Dermis microvascular lymphatic vessel endothelial cell (primary cell): ENCODE measurements around the gene LRP11. TPM values are rescaled to one million over a fixed set of nuclear protein-coding genes. Genes with fewer than 3 reads are reported as not detected.
"Not testable (repeated sequence)": the region's sequence is repeated elsewhere in the genome, so short reads cannot be mapped to it uniquely, and the experiment has no call there.

Experiments
- DNase-seq, 2 donors: peaks; one replicate each; pipeline versions ENCODE4 v3.0.0 to v3.0.0-alpha.2; 2010; ENCODE audit warnings: low read depth in 2 of 2
- total RNA-seq: library from RNA; depleted of rRNA; stranded (reverse); fragments of >200 nt; gene quantifications from 2 replicates; pipeline ENCODE4 v1.2.1, GENCODE V29; 2014

LRP11 gene
- total RNA-seq, 1 donor from 2014 or later, result 7.1 TPM

GRCh38 chr6:149869275-149869892 is 5.2 kb upstream of the LRP11 start:
- DNase-seq, result peak in 1 of 2 donors; percentile 12

GRCh38 chr6:149867876-149868640 is 3.9 kb upstream of the LRP11 start:
- DNase-seq, result no peak

GRCh38 chr6:149864578-149865535 is 698 bp upstream of the LRP11 start:
- DNase-seq, result peak; percentile 64 to 83

- DNase-seq, result peak in 1 of 2 donors; percentile 75
These were observed 1.0 kb downstream of the LRP11 start for GRCh38 chr6:149862922-149863697.

GRCh38 chr6:149862424-149862738 is 1.8 kb downstream of the LRP11 start:
- not testable (repeated sequence) for DNase-seq

GRCh38 chr6:149861603-149862423 is 2.3 kb downstream of the LRP11 start:
- DNase-seq, result no peak

GRCh38 chr6:149860834-149861602 is 3.1 kb downstream of the LRP11 start:
- peak in 1 of 2 donors; percentile 12 for DNase-seq

GRCh38 chr6:149860513-149860833 is 3.7 kb downstream of the LRP11 start:
- DNase-seq, result no peak

- no peak for DNase-seq
These were observed 4.2 kb downstream of the LRP11 start for GRCh38 chr6:149859938-149860337.

- DNase-seq, result no peak
These were observed 4.8 kb downstream of the LRP11 start for GRCh38 chr6:149859368-149859767.

- DNase-seq, result no peak
These were observed 6.6 kb downstream of the LRP11 start for GRCh38 chr6:149857541-149857940.

GRCh38 chr6:149856256-149856994 is 7.7 kb downstream of the LRP11 start:
- DNase-seq, result peak; percentile 65 to 75

GRCh38 chr6:149855741-149856140 is 8.4 kb downstream of the LRP11 start:
- peak in 1 of 2 donors; percentile 28 for DNase-seq

GRCh38 chr6:149855040-149855654 is 9.0 kb downstream of the LRP11 start:
- DNase-seq, result peak; percentile 52 to 89

GRCh38 chr6:149854532-149854931 is 9.6 kb downstream of the LRP11 start:
- peak in 1 of 2 donors; percentile 36 for DNase-seq

- DNase-seq, result not testable (repeated sequence)
These were observed 10.1 kb downstream of the LRP11 start for GRCh38 chr6:149854017-149854416.

GRCh38 chr6:149852881-149853280 is 11.3 kb downstream of the LRP11 start:
- DNase-seq, result no peak

- peak in 1 of 2 donors; percentile 53 for DNase-seq
These were observed 12.0 kb downstream of the LRP11 start for GRCh38 chr6:149852180-149852579.
